Measurements from ENCODE around the gene KMT5B. TPM values are rescaled to one million over a fixed set of nuclear protein-coding genes. Genes with fewer than 3 reads are reported as not detected.

Gene KMT5B
- total and polyA plus RNA-seq, 2 of the 13 experiments (the other 11 are each of a cell fraction or from before 2014, with no cell fraction given) = 17.6 to 23.7 TPM

GRCh38 chr11:68137833-68138232 lies 75.3 kb downstream of the KMT5B start (continued):
- peak; percentile 42; the same call in 1 of the 2 replicates for TF ChIP-seq AHDC1 (CRISPR knock-in tag; IDR thresholded peaks at IDR 0.05; ENCODE audit: borderline replicate concordance)
- TF ChIP-seq FOXP1 (IDR thresholded peaks at IDR 0.05) = no peak
- TF ChIP-seq FOXP1 (CRISPR knock-in tag; IDR thresholded peaks at IDR 0.05) = 0 out of 2 replicates have a peak, but pooled peaks have one; percentile 16
- no peak for TF ChIP-seq KIAA2018 (CRISPR knock-in tag; IDR thresholded peaks at IDR 0.05; ENCODE audit: borderline replicate concordance)
- TF ChIP-seq RFXANK (CRISPR knock-in tag; IDR thresholded peaks at IDR 0.05) = no peak
- TF ChIP-seq ZNF589 (CRISPR knock-in tag; conservative IDR thresholded peaks at IDR 0.05) = no peak
- TF ChIP-seq ELF4 (CRISPR knock-in tag; IDR thresholded peaks at IDR 0.05; ENCODE audit: borderline replicate concordance) = no peak
- TF ChIP-seq HNF4A (CRISPR knock-in tag; IDR thresholded peaks at IDR 0.05) = no peak; the same call in 1 of the 2 replicates
- TF ChIP-seq KDM5B (CRISPR knock-in tag; IDR thresholded peaks at IDR 0.05; ENCODE audit: borderline replicate concordance) = no peak
- no peak for TF ChIP-seq ZNF776 (CRISPR knock-in tag; IDR thresholded peaks at IDR 0.05)
- peak; percentile 14; the same call in 1 of the 2 replicates for TF ChIP-seq ZNF362 (CRISPR knock-in tag; IDR thresholded peaks at IDR 0.05; ENCODE audit: borderline replicate concordance)
- no peak for TF ChIP-seq ZNF431 (CRISPR knock-in tag; IDR thresholded peaks at IDR 0.05; ENCODE audit: borderline replicate concordance, low read depth)

All from HepG2 (cell line).